SK-N-MC (cell line): ENCODE results near the gene CFAP58.

Experiments
- EZH2 ChIP-seq: fragments of 200-600 bp; sonication (generic); IDR thresholded peaks from one replicate; pipeline ENCODE4 v1.6.1; 2017; ENCODE audit warnings: antibody characterized with exemption
- FOXP2 ChIP-seq: optimal IDR thresholded peaks from 2 replicates; pipeline ENCODE3; 2011; ENCODE audit warnings: mild to moderate bottlenecking, moderate library complexity; ENCODE audit not compliant: insufficient read depth; ENCODE audit errors: extremely low read length, control extremely low read depth
- POLR2AphosphoS5 ChIP-seq: IDR thresholded peaks from 2 replicates; pipeline ENCODE4 v1.6.1; 2012; ENCODE audit warnings: mild to moderate bottlenecking, low read depth, low read length, borderline replicate concordance

GRCh38 chr10:104487794-104488438, 134.3 kb downstream of the CFAP58 start:
- no peak for TF ChIP-seq POLR2AphosphoS5
- TF ChIP-seq EZH2, result no peak
- no peak for TF ChIP-seq FOXP2
